ENCODE data around the gene SEMA5B.

SEMA5B gene

GRCh38 chr3:123046262-123047061, 18.9 kb upstream of the SEMA5B start:
- peak; percentile 78 for DNase-seq (ENCODE audit: low read depth)
- TF ChIP-seq CTCF (conservative IDR thresholded peaks at IDR 0.05; ENCODE audit: low read length): no peak
- no peak overlapping the region for H3K4me3 ChIP-seq (ENCODE audit: low read length)

GRCh38 chr3:123044981-123045763, 17.6 kb upstream of the SEMA5B start:
- no peak for TF ChIP-seq CTCF (conservative IDR thresholded peaks at IDR 0.05; ENCODE audit: low read length)
- no peak for DNase-seq (ENCODE audit: low read depth)
- H3K4me3 ChIP-seq (ENCODE audit: low read length): no peak overlapping the region

GRCh38 chr3:123042413-123042812, 14.8 kb upstream of the SEMA5B start:
- no peak for DNase-seq (ENCODE audit: low read depth)
- no peak for TF ChIP-seq CTCF (conservative IDR thresholded peaks at IDR 0.05; ENCODE audit: low read length)
- H3K4me3 ChIP-seq (ENCODE audit: low read length): no peak overlapping the region

- TF ChIP-seq CTCF (conservative IDR thresholded peaks at IDR 0.05; ENCODE audit: low read length): no peak
- no peak for DNase-seq (ENCODE audit: low read depth)
- H3K4me3 ChIP-seq (ENCODE audit: low read length): no peak overlapping the region
Observed at GRCh38 chr3:123039178-123039577, 11.6 kb upstream of the SEMA5B start.

GRCh38 chr3:123038751-123039150, 11.2 kb upstream of the SEMA5B start:
- DNase-seq (ENCODE audit: low read depth): no peak
- no peak overlapping the region for H3K4me3 ChIP-seq (ENCODE audit: low read length)
- no peak for TF ChIP-seq CTCF (conservative IDR thresholded peaks at IDR 0.05; ENCODE audit: low read length)

- no peak for TF ChIP-seq CTCF (conservative IDR thresholded peaks at IDR 0.05; ENCODE audit: low read length)
- H3K4me3 ChIP-seq (ENCODE audit: low read length): no peak overlapping the region
- DNase-seq (ENCODE audit: low read depth): no peak
Observed at GRCh38 chr3:123037015-123037375, 9.4 kb upstream of the SEMA5B start.

All from AG10803 (cell line).